SU-DHL-6 (cell line): ENCODE results near the gene PCDH18.

Experiments used
- H2AFZ ChIP-seq: fragments of 200-600 bp; sonication (generic); 2 replicates; pipeline ENCODE4 v1.6.1; 2014; ENCODE audit warnings: low read depth, mild to moderate bottlenecking, moderate library complexity, mixed read lengths, antibody characterized with exemption, low read length; ENCODE audit not compliant: severe bottlenecking
- H3F3A ChIP-seq: fragments of 200-600 bp; shearing (Covaris generic); 2 replicates; pipeline ENCODE4 v1.6.0; 2016; ENCODE audit warnings: antibody characterized with exemption, mild to moderate bottlenecking; ENCODE audit not compliant: insufficient read depth
- H3K27ac ChIP-seq: fragments of 200-600 bp; sonication (generic); 2 replicates; pipeline ENCODE4 v1.5.1; 2016; ENCODE audit warnings: low read depth, mild to moderate bottlenecking, low read length, moderate library complexity, mixed read lengths
- H3K27me3 ChIP-seq: fragments of 200-600 bp; sonication (generic), shearing (Covaris generic); 2 replicates; pipeline ENCODE4 v1.6.0; 2014; ENCODE audit warnings: mild to moderate bottlenecking, low read length
- H3K36me3 ChIP-seq: fragments of 200-600 bp; sonication (generic); 2 replicates; pipeline ENCODE4 v1.6.1; 2014; ENCODE audit warnings: mild to moderate bottlenecking, low read length, mixed read lengths
- H3K4me2 ChIP-seq: fragments of 300-600, 200-600 bp; shearing (Covaris generic), sonication (generic); 2 replicates; pipeline ENCODE4 v1.6.0; 2014; ENCODE audit warnings: low read length, low read depth, mild to moderate bottlenecking; ENCODE audit not compliant: poor library complexity, severe bottlenecking
- H3K4me3 ChIP-seq: fragments of 200-600 bp; sonication (generic); 2 replicates; pipeline ENCODE4 v1.5.1; 2014; ENCODE audit warnings: antibody characterized with exemption, low read length, mild to moderate bottlenecking, mixed read lengths; ENCODE audit not compliant: insufficient read depth, poor library complexity, severe bottlenecking
- H3K79me2 ChIP-seq: fragments of 200-600 bp; sonication (generic); 2 replicates; pipeline ENCODE4 v1.6.1; 2014; ENCODE audit warnings: mild to moderate bottlenecking, low read length, moderate library complexity; ENCODE audit not compliant: insufficient read depth
- H3K9ac ChIP-seq: fragments of 200-600 bp; sonication (generic); 2 replicates; pipeline ENCODE4 v1.7.0; 2014; ENCODE audit warnings: mild to moderate bottlenecking, low read length
- H3K9me2 ChIP-seq: fragments of 200-600 bp; sonication (generic); replicated peaks from 2 replicates; pipeline ENCODE4 v1.6.1; 2014; ENCODE audit warnings: low read length; ENCODE audit not compliant: insufficient read depth
- H3K9me3 ChIP-seq: fragments of 200-600 bp; sonication (generic); 2 replicates; pipeline ENCODE4 v1.6.1; 2014; ENCODE audit warnings: low read length, mixed read lengths; ENCODE audit not compliant: insufficient read depth
- H4K20me1 ChIP-seq: fragments of 200-600 bp; sonication (generic); 2 replicates; pipeline ENCODE4 v1.6.1; 2014; ENCODE audit warnings: low read depth, mild to moderate bottlenecking, antibody characterized with exemption, low read length, moderate library complexity, mixed read lengths
- CTCF ChIP-seq: fragments of 200-600 bp; sonication (generic); IDR thresholded peaks from one replicate; pipeline ENCODE4 v1.5.1; 2017; ENCODE audit warnings: antibody characterized with exemption, mild to moderate bottlenecking, low read length, moderate library complexity; ENCODE audit not compliant: insufficient read depth, poor library complexity, severe bottlenecking
- EZH2phosphoT487 ChIP-seq: fragments of 200-600 bp; sonication (generic), shearing (Covaris generic); conservative IDR thresholded peaks from 2 replicates; pipeline ENCODE4 v1.6.1; 2018; ENCODE audit warnings: mild to moderate bottlenecking, antibody characterized with exemption, low read length, moderate library complexity, mixed read lengths

PCDH18 gene

GRCh38 chr4:137476345-137476744 lies 55.9 kb downstream of the PCDH18 start:
- no peaks in the 10 kb centered on the region for H3K27me3 ChIP-seq
- H3K9me3 ChIP-seq = no peaks in the 10 kb centered on the region

GRCh38 chr4:137474711-137475301 lies 57.5 kb downstream of the PCDH18 start:
- Histone ChIP-seq H3K79me2 (no peaks in the 10 kb centered on the region), H3F3A (no peaks in the 10 kb centered on the region), H3K9ac (no peak overlapping the region), H3K9me2 (no peaks in the 10 kb centered on the region), H3K4me2 (no peak overlapping the region), H2AFZ (no peak overlapping the region), H3K9me3 (no peaks in the 10 kb centered on the region), H3K36me3 (no peaks in the 10 kb centered on the region), H3K27me3 (no peaks in the 10 kb centered on the region), H4K20me1 (no peaks in the 10 kb centered on the region), H3K4me3 (no peak overlapping the region), H3K27ac (no peak overlapping the region)
- TF ChIP-seq EZH2phosphoT487 (no peak), CTCF (no peak)

More at GRCh38 chr4:137476345-137476744, 55.9 kb downstream of the PCDH18 start:
- Histone ChIP-seq H4K20me1 (no peaks in the 10 kb centered on the region), H3K4me2 (no peak overlapping the region), H3K36me3 (no peaks in the 10 kb centered on the region), H3K79me2 (no peaks in the 10 kb centered on the region), H2AFZ (no peak overlapping the region), H3K9ac (no peak overlapping the region), H3K4me3 (no peak overlapping the region), H3F3A (no peaks in the 10 kb centered on the region), H3K27ac (no peak overlapping the region), H3K9me2 (no peaks in the 10 kb centered on the region)
- no peak for TF ChIP-seq EZH2phosphoT487
- no peak for TF ChIP-seq CTCF

GRCh38 chr4:137471895-137472294 lies 60.4 kb downstream of the PCDH18 start:
- Histone ChIP-seq H3K4me2 (no peak overlapping the region), H3K27ac (no peak overlapping the region)

More at GRCh38 chr4:137471895-137472294, 60.4 kb downstream of the PCDH18 start:
- Histone ChIP-seq H3K9me2 (no peaks in the 10 kb centered on the region), H3K79me2 (no peaks in the 10 kb centered on the region), H2AFZ (no peak overlapping the region), H4K20me1 (no peaks in the 10 kb centered on the region), H3K27me3 (no peaks in the 10 kb centered on the region), H3K9me3 (no peaks in the 10 kb centered on the region), H3F3A (no peaks in the 10 kb centered on the region), H3K36me3 (no peaks in the 10 kb centered on the region), H3K4me3 (no peak overlapping the region), H3K9ac (no peak overlapping the region)
- TF ChIP-seq EZH2phosphoT487 (no peak), CTCF (no peak)
